HG03439 (cell line): ENCODE results near the gene PIGU.

Experiments
- ATAC-seq: cut with Tn5 transposase; IDR thresholded peaks from one replicate; pipeline ENCODE4 v1.9.1; 2021; ENCODE audit warnings: mild to moderate bottlenecking, moderate library complexity; ENCODE audit not compliant: unreplicated experiment

PIGU gene

DNA sequence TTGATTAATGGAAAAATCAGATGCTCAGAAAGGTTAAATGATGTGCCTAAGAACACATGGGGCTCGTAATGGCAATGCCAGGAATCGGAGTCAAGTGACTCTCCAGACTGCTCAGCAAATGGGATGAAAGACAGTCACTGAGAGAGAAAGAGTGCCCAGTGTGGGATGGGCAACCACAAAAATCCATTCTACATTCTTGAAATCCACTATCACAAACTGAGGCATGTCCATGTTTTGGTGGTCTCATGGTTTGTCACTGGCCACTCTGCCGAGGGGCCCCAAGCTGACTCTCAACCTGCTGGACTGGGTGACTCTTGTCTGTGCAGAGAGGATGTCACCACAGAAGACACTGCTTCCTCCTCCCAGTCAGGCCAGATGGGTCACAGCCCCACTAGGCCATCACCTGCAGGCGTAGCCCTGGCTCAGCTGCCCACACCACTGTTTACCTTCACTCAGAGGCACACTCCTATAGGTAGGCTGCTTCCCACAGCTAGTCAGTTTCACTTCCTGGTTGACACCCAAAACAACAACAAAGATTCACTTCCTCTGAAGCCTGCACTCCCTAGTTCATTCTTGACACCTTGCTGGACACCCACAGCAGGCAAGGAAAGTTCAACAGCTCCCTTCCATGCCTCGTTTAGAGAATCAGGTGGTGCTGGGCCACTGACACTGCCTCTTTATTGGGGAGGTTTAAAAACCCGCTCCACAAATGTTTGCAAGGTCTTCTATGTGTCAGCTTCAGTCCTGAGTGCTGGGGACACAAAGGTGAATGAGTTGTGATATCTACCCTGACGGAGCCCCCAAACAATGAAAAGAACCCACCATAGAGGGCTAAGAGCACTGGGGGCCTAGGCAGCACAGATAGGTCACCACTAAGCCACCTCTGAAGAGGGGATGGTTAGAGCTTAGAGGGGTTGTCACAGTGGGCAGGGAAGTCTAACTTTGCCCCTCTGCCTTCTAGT is 96.6 kb downstream of the PIGU start:
- peak; percentile 45 for ATAC-seq

DNA sequence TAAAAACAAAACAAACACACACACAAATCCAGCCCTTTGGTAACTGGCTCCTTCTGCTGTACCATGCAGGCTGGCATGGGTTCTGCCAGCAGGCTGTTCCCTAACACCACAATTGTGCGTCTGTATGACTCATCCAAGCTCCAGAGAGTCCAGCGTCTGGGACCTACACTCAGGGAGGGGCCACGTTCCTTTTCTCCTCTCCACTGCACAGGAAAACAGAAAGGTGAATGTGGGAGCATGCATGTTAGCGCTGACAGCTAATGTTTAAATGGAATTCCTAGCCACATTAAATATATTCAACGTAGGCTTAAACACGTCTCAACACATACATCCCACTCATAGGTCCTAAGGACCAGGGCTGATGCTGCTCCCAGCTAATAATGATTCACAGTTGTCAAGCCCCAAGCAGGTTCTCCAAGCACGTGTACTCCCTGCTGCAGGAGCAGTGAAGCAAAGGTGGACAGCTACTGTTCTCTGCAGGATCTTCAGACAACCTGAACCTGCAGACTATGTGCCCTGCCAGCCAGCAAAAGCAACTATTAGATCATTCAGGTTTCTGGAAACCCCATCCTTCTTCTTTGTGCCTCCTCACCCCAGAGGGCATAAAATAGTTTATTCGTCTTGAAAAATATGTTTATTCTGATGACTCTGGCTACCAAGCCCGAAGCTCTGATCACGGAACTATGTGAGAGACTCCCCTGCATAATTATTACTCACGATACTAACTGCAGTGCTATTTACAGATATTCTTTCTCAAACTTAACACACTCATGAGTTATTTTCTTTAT is 97.5 kb downstream of the PIGU start:
- no peak for ATAC-seq

DNA sequence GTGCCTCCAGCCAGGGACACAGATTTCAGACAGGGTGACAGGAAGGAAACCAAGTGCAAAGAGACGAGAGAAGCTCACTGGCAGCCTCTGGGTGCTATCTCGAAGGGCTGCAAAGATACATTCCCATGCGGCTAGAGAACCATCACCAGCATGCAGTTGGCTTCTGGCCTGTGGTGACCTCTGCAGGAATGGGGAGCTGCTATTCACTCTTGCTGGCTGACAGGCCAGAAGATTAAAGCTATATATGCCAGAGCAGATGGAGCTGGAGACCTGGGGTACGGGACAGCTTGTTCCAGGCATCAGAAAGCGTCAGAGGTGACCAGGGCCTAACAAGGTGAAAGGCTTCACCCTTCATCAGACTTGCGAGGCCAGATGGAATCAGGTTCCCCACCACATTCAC is 98.4 kb downstream of the PIGU start:
- ATAC-seq = no peak

DNA sequence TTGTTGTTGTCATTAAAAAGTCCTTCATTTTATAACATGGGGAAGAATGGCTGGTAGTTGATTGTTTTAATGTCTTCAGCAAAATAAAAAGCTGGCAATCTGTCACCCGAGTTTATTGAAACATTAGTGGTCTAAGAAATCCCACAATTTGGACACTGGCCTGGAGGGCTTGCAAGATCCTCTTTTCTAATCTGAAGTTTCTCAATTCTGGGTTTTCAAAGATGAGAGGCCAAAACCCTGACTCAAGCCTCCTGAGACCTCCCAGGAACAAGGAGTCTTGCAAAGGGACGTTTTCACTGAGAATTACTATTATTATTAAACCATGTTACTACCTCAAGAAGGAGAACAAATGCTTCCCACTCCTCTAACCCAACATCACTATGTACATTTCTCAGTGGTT is 98.9 kb downstream of the PIGU start:
- no peak for ATAC-seq

DNA sequence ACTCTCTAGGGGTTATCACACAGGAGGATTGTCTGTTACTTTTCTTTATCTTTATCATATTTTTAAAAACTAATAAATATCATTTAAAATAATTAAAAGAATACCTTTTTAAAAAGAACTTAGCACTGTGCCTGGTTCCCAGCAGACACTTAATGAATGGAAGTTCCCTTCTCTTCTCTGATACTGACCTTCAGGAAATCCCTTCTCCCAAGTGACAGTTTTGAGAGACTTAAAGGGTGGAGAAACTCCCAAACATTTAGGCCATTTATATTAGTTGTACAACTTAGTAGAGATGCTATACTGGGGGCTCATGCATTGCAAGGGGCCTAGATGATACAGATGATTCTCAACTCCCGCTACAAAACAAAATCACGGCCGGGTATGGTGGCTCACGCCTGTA is 99.8 kb downstream of the PIGU start:
- ATAC-seq = no peak

DNA sequence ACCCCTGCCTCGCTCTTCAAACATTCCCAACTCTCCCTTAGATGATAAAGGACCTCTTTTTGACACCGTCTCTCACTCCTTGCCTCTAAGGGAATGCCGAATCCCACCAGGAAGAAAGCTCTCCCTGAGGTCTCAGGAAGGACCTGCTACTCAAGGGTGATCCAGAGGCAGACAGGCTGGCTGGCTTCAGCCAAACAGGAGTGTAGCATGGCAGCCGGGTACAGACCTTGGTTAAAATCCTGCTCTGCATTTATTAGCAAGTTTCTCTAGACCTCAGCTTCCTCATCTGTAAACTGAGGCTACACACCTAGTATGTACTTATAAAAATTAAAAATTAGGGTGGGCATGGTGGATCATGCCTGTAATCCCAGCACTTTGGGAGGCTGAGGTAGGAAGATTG is 101.1 kb downstream of the PIGU start:
- no peak for ATAC-seq

DNA sequence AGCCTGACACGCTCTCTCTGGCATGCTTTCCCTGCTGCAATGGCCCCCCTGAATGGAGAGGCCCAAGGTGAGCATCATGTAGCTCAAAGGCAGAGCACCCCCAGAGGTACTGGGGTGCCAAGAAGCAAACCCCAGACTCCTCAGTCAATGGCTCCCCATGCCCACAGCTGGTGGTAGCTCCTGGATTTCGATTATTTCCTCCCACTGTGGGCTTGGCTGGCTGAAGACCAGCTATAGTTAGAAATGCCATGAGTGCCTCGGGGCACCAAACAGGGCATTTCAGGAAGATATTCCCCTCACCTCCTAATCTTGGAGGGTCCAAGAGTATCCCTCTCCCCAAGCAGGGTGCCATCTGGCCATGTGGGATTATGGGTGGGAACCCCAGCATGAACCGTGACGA is 101.6 kb downstream of the PIGU start:
- ATAC-seq = no peak

DNA sequence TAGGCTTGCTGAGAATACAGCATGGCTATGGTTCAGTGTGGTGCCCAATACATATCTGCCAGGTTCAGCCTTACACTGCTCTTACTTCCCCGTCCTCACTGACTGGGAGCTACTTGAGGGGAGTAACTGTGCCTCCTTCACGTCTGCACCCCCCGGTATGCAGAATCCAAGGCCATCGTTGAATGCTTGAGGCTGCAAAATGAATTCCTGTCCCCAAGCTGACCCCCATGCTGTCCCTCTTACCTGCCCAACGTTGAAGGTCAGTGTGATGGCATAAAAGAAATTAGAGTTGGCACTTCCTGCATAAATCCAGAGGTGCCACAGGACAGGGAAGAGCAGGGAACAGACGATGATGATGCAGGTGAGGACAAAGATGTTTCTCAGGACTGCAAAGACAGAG is 102.0 kb downstream of the PIGU start:
- ATAC-seq = no peak

DNA sequence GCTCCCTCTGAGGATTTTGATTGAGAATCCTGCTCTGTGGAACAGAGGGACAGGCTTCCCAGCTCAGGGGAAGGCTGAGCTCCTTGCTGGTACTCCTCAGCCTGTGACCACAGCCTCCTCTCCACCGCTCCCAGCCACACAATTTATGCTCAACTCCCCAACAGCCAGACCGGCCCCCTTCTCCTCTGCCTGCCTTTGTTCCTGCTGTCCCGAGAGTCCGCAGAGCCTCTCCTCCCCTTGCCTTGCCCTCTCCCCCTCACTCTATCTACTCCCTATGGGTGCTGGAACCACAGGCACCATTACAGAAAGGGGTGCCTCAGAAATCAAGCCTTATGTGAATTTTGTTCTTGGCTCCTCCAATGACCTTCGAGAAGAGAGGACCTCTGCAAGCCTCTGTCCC is 102.5 kb downstream of the PIGU start:
- no peak for ATAC-seq

DNA sequence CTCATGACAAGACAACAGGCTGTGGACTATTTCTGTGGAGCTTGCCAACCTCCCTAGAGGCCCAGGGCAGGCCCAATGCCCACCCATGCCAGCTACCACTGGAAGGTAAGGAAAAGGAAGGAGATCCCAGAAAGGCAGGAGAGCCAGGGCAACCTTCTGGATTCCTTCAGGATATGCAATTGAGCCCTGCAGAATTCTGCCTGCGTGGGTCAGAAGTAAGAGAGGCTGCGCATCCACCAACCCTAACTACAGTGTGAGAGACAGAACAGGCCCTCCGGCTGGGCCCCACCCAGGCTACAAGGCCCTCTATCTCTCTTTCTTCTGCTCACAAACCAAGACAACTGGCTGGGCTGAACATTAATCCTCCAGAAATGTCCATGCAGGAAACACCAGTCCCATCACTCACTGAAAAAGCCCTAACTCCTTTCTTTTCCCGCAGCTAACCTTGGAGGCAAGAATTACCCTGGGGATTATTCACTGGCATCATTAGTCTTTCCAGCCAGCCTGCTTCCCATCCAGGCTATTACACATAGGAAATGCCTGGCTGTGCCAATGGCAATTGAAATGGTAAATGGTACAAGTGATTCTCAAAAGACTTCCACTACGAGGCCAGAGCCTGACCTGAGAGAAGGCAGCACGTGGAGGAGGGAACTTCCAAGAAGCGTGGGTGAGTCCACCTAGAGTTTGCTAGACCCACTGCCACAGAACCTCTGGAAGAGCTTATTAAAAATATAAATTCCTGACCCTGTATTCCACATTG is 103.2 kb downstream of the PIGU start:
- ATAC-seq = no peak

DNA sequence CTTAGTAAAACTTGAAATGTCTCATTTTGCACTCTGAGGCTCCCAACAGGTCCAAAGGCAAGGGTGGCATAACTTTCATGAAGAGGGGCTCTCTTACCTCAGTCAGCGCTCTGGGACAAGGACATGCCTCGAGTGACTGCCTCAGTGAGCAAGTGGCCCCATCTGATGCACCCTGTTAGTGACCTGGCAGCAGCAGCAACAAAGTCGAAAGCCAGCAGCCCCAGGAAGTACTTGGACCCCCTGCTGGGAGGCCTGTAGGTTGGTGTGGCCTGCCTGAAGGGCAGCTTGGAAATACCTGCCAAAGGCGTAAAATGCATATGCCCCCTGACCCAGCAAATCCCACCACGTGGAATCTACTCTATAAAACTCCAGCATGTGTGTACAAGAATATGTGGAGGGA is 105.1 kb downstream of the PIGU start:
- no peak for ATAC-seq

DNA sequence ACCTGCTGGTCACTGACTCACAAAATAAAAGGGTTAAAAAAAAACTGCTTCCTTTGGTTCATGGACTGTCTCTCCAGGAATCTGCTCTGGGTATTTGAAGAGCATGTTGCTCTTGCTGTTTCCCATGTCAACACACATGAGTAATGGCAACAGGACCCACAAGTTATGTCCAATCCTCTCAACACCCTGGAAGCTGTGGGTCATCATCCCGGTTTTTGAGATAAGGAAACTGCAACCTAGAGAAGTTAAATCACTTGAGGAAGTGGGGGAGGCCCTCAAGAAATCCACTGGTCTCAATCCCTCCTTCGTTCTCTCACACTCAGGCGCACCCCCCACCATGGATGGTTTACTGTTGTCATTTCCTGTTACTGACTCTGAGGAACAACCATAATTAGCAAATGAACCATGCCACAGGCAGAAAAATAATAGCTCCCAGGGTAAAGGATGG is 106.0 kb downstream of the PIGU start:
- no peak for ATAC-seq

DNA sequence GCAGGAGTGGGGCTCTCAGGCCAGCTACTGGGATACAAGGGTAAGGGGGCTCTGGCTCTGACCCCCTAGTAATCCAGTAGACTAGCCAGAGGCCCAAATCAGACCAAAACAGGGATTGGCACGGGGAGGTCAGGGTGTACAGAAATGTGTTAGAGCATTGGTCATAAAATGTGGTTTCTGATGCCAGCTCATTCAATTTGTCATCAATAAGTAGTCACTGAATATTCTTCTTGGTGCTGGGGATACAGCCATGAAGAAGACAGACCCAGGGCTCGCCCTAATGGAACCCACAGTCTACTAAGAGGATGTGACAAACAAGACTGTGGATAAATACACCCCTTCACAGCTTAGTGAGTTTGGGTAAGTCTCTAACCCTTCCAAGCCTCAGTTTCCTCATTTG is 107.3 kb downstream of the PIGU start:
- no peak for ATAC-seq

DNA sequence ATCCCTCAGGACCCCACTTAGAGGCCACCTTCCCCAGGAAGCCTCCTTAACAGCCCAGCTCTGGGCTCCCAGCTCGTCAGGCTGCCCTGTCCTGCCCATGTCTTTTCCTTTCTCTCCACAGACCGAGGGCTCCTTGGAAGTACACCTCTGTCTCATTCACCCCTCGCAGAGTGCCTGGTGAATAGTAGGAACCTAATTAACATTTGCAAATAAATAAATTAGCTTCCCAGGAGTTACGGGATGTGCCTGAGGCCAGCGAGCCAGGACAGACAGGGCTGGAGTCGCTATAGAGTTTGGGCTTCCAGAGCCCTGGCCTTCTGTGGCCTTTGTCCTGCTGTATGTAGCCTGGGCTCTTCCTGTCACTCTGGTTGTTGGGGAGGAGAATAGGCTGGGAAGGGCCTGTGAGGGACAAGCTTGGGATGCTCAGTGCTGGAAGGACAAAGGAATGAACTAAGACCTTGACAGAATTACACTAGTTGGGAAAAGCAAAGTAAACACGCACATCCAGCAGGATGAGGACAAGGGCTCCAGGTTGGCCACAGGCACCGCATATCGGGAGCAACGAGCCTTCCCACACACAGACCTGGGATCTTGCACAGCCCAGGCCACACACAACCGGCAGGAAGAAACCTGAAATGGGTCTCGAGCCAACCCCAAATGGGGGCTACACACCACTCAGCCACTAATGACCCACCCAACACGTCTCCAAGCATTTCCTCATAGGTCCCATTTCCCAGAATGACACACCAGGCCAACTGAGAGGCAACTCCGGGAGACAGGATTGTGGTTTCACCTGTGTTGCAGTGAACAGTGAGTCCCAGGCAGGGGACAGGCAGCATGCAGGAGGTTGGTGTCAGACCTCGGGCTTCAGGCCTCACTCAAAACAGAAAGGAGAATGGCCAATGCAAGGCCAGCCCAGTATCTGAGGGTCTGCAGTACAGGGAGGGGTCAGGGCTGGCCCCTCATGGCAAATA is 108.7 kb downstream of the PIGU start:
- ATAC-seq = no peak

DNA sequence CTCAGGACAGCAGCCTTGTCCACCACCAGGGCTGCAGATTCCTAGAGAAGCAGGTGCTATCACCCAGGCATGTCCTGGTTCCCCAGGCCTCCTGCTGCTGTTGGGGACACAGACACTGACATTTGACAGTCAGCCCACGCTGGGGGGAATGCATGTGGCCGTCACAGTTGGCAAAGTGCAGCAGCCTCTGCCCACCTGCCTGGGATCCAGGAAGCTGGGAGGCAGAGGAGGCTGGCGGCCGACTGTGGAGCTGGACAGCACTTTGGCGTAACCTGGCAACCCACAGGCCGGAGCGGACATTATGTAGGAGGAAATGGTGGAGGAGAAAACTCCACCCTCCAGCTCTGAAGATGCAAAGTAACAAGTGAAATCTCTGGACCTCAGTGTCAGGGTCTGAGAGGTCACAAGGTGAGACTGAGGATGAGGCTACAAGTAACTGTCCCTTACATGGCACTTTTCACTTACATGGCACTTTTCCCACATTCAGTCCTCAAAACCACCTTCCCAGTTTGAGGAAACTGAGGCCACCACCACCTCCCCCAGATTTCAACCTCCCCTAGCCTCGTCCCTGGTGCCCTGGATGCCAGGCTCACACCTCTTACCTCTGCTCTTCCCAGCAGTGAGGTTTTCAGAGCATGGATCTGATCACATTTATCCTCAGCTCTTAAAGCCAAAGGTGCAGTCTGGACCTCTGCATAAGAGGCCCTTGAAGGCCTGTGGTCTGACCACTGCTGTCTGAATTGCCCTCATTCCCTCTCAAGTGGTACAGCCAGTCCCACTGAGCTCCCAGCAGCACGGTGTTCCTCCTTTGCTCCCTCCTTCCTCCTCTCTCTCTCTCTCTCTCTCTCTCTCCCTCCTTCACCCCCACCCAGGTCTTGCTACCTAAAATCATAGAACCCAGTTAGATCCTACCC is 109.7 kb downstream of the PIGU start:
- ATAC-seq = no peak

DNA sequence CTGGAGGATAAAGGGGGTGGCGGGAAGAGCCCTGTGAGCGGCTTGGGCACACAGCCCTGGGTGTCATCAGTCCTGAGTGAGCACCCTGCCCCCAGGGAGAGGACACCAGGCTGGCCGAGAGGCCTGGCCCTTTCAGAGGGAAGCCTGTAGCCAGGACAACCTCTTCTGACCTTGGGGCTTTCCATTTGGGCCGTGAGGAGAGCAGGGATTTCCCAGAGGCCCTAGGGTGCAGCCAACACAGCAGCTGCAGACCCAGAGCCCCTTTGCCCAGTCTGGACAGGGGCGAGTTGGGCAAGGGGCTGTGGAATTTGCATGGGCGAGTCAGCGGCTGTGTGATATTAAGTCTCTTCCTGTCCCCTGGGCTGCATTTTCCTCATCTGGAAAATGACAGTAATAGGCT is 112.1 kb downstream of the PIGU start:
- no peak for ATAC-seq

DNA sequence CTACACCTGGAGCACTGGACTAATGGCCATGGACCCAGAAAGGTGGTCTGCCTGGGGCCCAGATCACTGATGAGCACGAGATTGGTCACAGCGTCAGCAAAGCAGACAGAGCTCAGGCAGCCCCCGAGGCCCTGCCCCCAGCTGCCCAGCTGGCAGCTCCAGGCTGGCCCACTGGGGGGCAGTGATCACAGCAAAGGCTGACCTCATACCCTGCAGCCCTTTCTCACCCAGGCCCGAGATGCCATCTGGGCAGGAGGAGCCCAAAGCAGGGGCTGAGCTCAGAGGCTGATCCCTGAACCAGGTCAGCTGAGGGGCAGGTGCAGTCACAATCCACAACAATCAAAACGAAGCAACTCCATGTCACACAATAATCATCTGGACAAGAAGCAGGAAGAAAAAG is 114.3 kb downstream of the PIGU start:
- ATAC-seq = no peak

DNA sequence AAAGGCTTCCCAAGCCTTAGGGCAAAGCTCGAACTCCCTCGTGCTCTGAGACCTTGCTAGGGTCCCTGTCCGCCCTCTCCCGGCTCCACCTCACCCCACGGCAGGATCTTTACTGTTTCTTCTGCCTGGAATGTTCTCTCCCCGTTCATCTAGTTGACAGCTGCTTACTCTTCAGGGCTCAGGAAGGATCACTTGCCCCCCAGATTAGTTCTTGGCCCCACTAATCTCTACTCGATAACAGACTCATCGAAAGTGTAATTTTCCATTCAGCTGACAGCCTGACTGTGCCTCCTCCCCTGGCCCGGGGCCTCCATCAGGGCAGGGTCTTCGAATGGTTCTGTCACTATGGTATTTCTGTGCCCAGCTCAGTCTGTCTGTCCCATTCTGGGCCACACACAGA is 115.2 kb downstream of the PIGU start:
- no peak for ATAC-seq

DNA sequence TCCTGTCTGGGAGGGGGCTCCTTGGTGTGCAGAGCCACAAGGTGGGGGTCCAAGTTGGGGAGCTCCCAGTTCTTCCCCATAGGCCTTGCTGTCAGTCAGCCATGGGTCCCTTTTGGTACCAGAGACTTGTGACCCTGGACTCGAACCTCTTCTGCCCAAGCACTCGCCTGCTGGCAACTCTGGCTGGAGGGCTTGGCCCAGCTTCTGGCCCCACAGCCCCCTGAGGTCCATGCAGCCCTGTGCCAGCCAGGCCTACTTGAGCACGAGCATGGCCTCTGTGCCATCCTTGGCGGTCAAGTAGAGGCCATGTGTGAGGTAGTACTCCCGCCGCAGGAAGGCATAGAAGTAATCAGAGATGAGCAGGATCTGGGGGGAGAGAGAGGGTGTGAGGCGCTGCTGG is 116.3 kb downstream of the PIGU start:
- ATAC-seq = no peak
